OCI-LY3 (cell line): ENCODE data around the gene FBXO36.

Experiments used
- H2AFZ ChIP-seq: fragments of 200-600, 300-600 bp; shearing (Covaris generic); 2 replicates; pipeline ENCODE4 v1.6.0; 2014; ENCODE audit warnings: antibody characterized with exemption, low read depth, low read length
- H3K27ac ChIP-seq: fragments of 200-600, 300-600 bp; sonication (generic); 2 replicates; pipeline ENCODE4 v1.5.1; 2014; ENCODE audit warnings: mild to moderate bottlenecking, low read length, moderate library complexity, mixed read lengths
- H3K27me3 ChIP-seq: fragments of 200-600, 300-600 bp; sonication (generic); 2 replicates; pipeline ENCODE4 v1.6.1; 2014; ENCODE audit warnings: low read depth, low read length, mixed read lengths
- H3K36me3 ChIP-seq: fragments of 200-600, 300-600 bp; sonication (generic); replicated peaks from 2 replicates; pipeline ENCODE3; 2014; ENCODE audit warnings: low read depth, low read length, mixed read lengths
- H3K4me1 ChIP-seq: fragments of 300-600, 200-600 bp; sonication (generic); 2 replicates; pipeline ENCODE4 v1.6.1; 2014; ENCODE audit warnings: low read length, mixed read lengths
- H3K4me2 ChIP-seq: fragments of 200-600, 300-600 bp; sonication (generic); 2 replicates; pipeline ENCODE4 v1.6.1; 2014; ENCODE audit warnings: low read length, mixed read lengths
- H3K4me3 ChIP-seq: fragments of 300-600, 200-600 bp; sonication (generic); 2 replicates; pipeline ENCODE4 v1.5.1; 2014; ENCODE audit warnings: antibody characterized with exemption, mild to moderate bottlenecking, low read length, moderate library complexity
- H3K79me2 ChIP-seq: fragments of 300-600, 200-600 bp; shearing (Covaris generic); 2 replicates; pipeline ENCODE4 v1.6.1; 2014; ENCODE audit warnings: mild to moderate bottlenecking, low read length, mixed read lengths
- H3K9ac ChIP-seq: fragments of 300-600, 200-600 bp; shearing (Covaris generic); 2 replicates; pipeline ENCODE4 v1.6.0; 2014; ENCODE audit warnings: mild to moderate bottlenecking, low read length, moderate library complexity
- H3K9me3 ChIP-seq: fragments of 200-600, 300-600 bp; shearing (Covaris generic); 2 replicates; pipeline ENCODE4 v1.6.1; 2014; ENCODE audit warnings: low read length, mixed read lengths; ENCODE audit not compliant: insufficient read depth
- H4K20me1 ChIP-seq: fragments of 200-600, 300-600 bp; sonication (generic); 2 replicates; pipeline ENCODE4 v1.6.1; 2016; ENCODE audit warnings: low read length, mixed read lengths; ENCODE audit not compliant: insufficient read depth
- EZH2phosphoT487 ChIP-seq: fragments of 200-600 bp; shearing (Covaris generic); IDR thresholded peaks from 2 replicates; pipeline ENCODE4 v1.6.1; 2018; ENCODE audit warnings: antibody characterized with exemption, mixed run types, low read depth
- TF ChIP-seq, protein P1 (sequence below): fragments of 200-600, 300-600 bp; sonication (generic); IDR thresholded peaks from 2 replicates; pipeline ENCODE4 v1.5.1; 2014; ENCODE audit warnings: antibody characterized with exemption, low read length, low read depth

Gene FBXO36

DNA sequence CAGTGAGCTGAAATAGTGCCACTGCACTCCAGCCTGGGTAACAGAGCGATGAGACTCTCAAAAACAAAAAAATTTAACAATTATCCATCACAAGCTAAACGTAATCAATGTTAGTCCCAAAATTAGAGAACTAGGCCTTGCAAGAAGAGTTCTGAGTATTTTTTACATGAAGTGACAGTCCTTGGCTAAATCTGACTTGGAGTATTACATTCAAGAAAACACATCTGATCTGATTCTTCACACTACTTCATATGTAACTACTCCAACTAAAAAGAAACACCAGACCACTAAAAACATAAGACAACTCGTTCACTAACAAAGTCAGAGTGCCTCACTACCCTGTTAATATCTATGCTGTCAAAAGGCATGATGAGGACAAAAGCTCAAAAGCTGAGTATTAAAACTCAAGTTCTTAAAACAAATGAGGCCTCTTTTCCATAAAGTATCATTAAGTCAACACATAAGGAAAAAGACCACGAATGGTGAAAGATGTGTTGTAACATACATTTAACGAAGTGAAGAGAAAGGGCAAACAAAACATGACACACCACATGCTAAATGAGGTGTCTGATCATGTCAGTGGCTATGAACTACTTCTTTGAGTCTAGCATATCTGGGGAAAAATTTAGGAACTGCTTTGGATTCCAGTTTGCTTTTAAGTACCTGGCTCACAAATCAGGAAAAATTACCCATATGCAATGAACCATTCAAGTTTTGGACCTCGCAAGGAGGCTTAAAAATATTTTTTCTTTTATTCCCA, 42.9 kb upstream of the FBXO36 start:
- no peak overlapping the region for H3K27ac ChIP-seq
- H3K79me2 ChIP-seq, result peaks cover 12% of the 10 kb centered on the region; the same call in 1 of the 2 replicates
- H3K4me2 ChIP-seq, result no peak overlapping the region
- no peaks in the 10 kb centered on the region for H3K9me3 ChIP-seq
- TF ChIP-seq EZH2phosphoT487, result no peak
- TF ChIP-seq, protein P1, sequence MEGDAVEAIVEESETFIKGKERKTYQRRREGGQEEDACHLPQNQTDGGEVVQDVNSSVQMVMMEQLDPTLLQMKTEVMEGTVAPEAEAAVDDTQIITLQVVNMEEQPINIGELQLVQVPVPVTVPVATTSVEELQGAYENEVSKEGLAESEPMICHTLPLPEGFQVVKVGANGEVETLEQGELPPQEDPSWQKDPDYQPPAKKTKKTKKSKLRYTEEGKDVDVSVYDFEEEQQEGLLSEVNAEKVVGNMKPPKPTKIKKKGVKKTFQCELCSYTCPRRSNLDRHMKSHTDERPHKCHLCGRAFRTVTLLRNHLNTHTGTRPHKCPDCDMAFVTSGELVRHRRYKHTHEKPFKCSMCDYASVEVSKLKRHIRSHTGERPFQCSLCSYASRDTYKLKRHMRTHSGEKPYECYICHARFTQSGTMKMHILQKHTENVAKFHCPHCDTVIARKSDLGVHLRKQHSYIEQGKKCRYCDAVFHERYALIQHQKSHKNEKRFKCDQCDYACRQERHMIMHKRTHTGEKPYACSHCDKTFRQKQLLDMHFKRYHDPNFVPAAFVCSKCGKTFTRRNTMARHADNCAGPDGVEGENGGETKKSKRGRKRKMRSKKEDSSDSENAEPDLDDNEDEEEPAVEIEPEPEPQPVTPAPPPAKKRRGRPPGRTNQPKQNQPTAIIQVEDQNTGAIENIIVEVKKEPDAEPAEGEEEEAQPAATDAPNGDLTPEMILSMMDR, result no peak
- H4K20me1 ChIP-seq, result peaks cover 7% of the 10 kb centered on the region
- H3K36me3 ChIP-seq, result peaks cover 8% of the 10 kb centered on the region
- no peak overlapping the region for H3K9ac ChIP-seq
- no peaks in the 10 kb centered on the region for H3K27me3 ChIP-seq
- no peak overlapping the region for H3K4me3 ChIP-seq
- H2AFZ ChIP-seq, result no peak overlapping the region
- no peaks in the 10 kb centered on the region for H3K4me1 ChIP-seq

DNA sequence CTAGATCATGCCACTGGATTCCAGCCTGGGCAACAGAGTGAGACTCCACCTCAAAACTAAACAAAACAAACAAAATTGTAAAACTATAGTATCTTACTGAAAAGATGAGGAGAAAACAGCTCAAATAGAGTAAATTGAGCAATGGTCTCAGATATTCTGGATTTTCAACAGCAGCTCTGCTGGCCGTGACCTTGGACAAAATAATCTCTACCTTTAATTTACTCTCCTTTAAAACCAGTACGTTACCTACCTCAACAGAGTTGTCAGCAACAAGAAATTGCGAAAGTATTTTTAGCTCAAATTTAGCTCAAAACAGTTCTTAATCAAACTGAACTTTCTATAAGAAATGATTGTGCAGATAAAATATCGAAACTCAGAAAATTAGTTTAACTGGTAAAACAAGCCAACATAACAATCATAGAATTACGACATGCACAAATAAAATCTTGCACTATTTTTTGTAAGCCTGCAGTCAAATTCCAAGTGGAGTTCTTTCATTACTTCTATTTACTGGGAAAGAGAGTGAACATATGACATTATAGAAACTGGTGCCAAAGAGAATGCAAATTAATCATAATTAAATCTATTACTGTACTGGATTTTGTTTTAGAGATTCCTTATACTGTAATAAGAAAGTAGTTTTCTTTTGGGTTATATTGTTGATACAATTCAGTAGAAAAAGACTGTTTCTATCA, 41.3 kb upstream of the FBXO36 start:
- Histone ChIP-seq H3K9ac (no peak overlapping the region), H3K36me3 (peaks cover 8% of the 10 kb centered on the region), H3K4me3 (no peak overlapping the region), H4K20me1 (peaks cover 21% of the 10 kb centered on the region), H3K4me2 (no peak overlapping the region), H3K79me2 (peaks cover 22% of the 10 kb centered on the region), H3K4me1 (peaks cover 4% of the 10 kb centered on the region; the same call in 1 of the 2 replicates), H2AFZ (no peak overlapping the region), H3K27me3 (no peaks in the 10 kb centered on the region), H3K9me3 (no peaks in the 10 kb centered on the region), H3K27ac (no peak overlapping the region)
- no peak for TF ChIP-seq EZH2phosphoT487
- TF ChIP-seq, protein P1, result no peak

DNA sequence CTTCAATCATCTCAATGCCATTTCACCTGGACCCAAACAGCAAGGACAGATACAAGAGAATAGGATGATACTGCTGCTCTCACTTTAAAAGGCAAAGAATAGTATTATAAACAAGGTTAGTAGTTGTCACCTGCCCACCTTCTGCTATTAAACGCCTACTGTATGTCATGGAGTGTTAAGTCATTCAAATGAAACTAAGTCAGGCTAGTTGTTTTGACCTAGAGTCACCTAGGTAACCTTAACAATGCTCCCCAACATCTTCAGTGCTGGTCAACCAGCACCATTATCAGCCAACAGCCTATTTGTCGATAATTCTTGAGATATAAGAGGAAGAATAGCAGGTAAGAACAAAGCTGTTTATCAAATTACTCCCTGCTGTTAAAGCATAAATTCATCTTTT, 39.7 kb upstream of the FBXO36 start:
- H3K36me3 ChIP-seq, result peaks cover 8% of the 10 kb centered on the region
- H3K27me3 ChIP-seq, result no peaks in the 10 kb centered on the region
- no peak overlapping the region for H2AFZ ChIP-seq
- peaks cover 4% of the 10 kb centered on the region; the same call in 1 of the 2 replicates for H3K4me1 ChIP-seq
- H3K9me3 ChIP-seq, result no peaks in the 10 kb centered on the region
- no peak overlapping the region for H3K9ac ChIP-seq
- peaks cover 26% of the 10 kb centered on the region for H3K79me2 ChIP-seq
- TF ChIP-seq, protein P1, result no peak
- TF ChIP-seq EZH2phosphoT487, result no peak
- peaks cover 31% of the 10 kb centered on the region for H4K20me1 ChIP-seq
- no peak overlapping the region for H3K27ac ChIP-seq
- H3K4me2 ChIP-seq, result no peak overlapping the region
- H3K4me3 ChIP-seq, result no peak overlapping the region
